Hepatocyte (in vitro differentiated cells): Measurements from ENCODE around the gene PPIP5K2. TPM values are rescaled to one million over a fixed set of nuclear protein-coding genes. Genes with fewer than 3 reads are reported as not detected.
A peak's percentile ranks its signal among the peaks of the same experiment; 100 is the strongest.

ENCODE experiments used
- DNase-seq: peaks from one replicate; pipeline ENCODE4 v3.0.0-alpha.2; 2016; ENCODE audit warnings: low spot score
- H2AFZ ChIP-seq: fragments of 200-600 bp; sonication (generic); 2 replicates; pipeline ENCODE4 v1.6.0; 2016; ENCODE audit warnings: antibody characterized with exemption, mild to moderate bottlenecking
- H3K27ac ChIP-seq: fragments of 200-600 bp; sonication (generic); 2 replicates; pipeline ENCODE4 v1.5.1; 2016; ENCODE audit warnings: mild to moderate bottlenecking
- H3K27me3 ChIP-seq: fragments of 200-600 bp; sonication (generic); 2 replicates; pipeline ENCODE4 v1.6.1; 2016
- H3K36me3 ChIP-seq: fragments of 200-600 bp; sonication (generic); replicated peaks from 2 replicates; pipeline ENCODE4 v1.5.1; 2016; ENCODE audit warnings: low read depth; ENCODE audit not compliant: insufficient read depth
- H3K4me1 ChIP-seq: fragments of 200-600 bp; sonication (generic); 2 replicates; pipeline ENCODE4 v1.5.1; 2016; ENCODE audit warnings: mild to moderate bottlenecking, moderate library complexity; ENCODE audit not compliant: insufficient read depth
- H3K4me2 ChIP-seq: fragments of 200-600 bp; sonication (generic); 2 replicates; pipeline ENCODE4 v1.6.0; 2016
- H3K4me3 ChIP-seq: fragments of 200-600 bp; sonication (generic); 2 replicates; pipeline ENCODE4 v1.5.1; 2016; ENCODE audit warnings: mild to moderate bottlenecking
- H3K79me2 ChIP-seq: fragments of 200-600 bp; sonication (generic); 2 replicates; pipeline ENCODE4 v1.6.0; 2017; ENCODE audit warnings: mild to moderate bottlenecking
- H3K9me2 ChIP-seq: fragments of 200-600 bp; sonication (generic); replicated peaks from 2 replicates; pipeline ENCODE4 v1.6.0; 2017; ENCODE audit warnings: mild to moderate bottlenecking; ENCODE audit not compliant: insufficient read depth
- H3K9me3 ChIP-seq: fragments of 200-600 bp; sonication (generic); 2 replicates; pipeline ENCODE4 v1.5.1; 2016; ENCODE audit warnings: low read depth, mild to moderate bottlenecking
- H4K20me1 ChIP-seq: fragments of 200-600 bp; sonication (generic); 2 replicates; pipeline ENCODE4 v1.6.0; 2016; ENCODE audit warnings: mild to moderate bottlenecking; ENCODE audit not compliant: insufficient read depth, poor library complexity, severe bottlenecking
- EZH2 ChIP-seq: fragments of 200-600 bp; sonication (generic); IDR thresholded peaks from 2 replicates; pipeline ENCODE4 v1.6.1; 2016; ENCODE audit warnings: antibody characterized with exemption, mild to moderate bottlenecking, borderline replicate concordance
- EZH2phosphoT487 ChIP-seq: fragments of 200-600 bp; sonication (generic); IDR thresholded peaks from one replicate; pipeline ENCODE4 v1.6.1; 2018; ENCODE audit warnings: antibody characterized with exemption, mild to moderate bottlenecking, low read depth, moderate library complexity; ENCODE audit not compliant: unreplicated experiment, severe bottlenecking
- WGBS: methylation state at CpG from one replicate; pipeline ENCODE4 v1.1.6; 2016; ENCODE audit warnings: low lambda C conversion rate; ENCODE audit errors: missing lambda C conversion rate; 5-methylcytosine and 5-hydroxymethylcytosine counted together
- polyA plus RNA-seq: library from polyadenylated mRNA; unstranded; fragments of >200 nt; fragmentation: Nextera tagmentation; extraction: Ambion mirVana; gene quantifications from 2 replicates; pipeline ENCODE4 v1.2.1, GENCODE V29; 2016
- total RNA-seq: library from RNA; depleted of rRNA; stranded (reverse); fragments of >200 nt; gene quantifications from 2 replicates; pipeline ENCODE4 v1.2.3, GENCODE V29; 2014
- TF ChIP-seq, protein P1 (sequence below): fragments of 200-600 bp; sonication (generic); IDR thresholded peaks from 2 replicates; pipeline ENCODE4 v1.5.1; 2016; ENCODE audit warnings: antibody characterized with exemption, mild to moderate bottlenecking; ENCODE audit not compliant: poor library complexity

PPIP5K2 gene
- total and polyA plus RNA-seq, 2 experiments from 2014 or later = 31.4 to 78.0 TPM

DNA sequence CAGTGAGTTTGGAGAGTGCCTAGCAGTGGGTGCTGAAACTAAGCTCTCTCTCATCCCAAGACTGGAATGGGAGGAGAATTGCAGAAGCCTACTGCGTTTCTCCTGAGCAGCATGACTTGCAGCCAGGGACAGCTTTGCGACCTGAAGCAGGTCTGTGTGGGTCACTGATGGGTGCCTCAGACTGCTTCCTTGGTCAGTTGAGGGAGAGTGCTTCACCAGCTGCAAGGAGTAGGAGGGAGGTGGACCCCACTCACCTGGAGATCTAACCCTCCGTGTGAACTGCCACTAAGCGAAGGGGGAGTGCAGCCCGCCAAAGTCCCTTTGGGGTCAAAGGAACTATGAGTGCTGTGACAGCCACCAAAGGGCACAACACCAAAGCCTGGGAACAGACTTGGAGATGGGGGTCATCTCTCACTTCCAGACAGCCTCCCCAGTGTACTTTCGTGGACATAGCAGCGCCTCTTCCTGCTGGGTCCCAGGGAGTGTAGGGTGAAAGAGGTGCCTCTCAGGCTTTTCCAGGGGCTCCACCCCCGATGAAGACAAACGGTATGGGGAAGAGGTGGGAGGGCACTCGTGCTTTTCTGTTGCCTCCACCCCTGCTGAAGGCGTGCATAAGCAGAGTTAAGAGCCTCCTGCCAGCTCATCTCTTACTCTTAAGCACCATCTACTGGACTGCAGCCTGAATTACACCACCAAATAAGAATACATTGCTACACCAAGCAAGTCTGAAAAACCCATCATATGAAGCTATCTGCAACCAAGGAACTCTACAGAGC, 104.2 kb downstream of the PPIP5K2 start:
- WGBS = 56% methylated on average over 11 of the region's 11 CpGs
- no peaks in the 10 kb centered on the region for H3K4me1 ChIP-seq
- no peaks in the 10 kb centered on the region for H3K36me3 ChIP-seq
- H2AFZ ChIP-seq = no peak overlapping the region
- H3K9me3 ChIP-seq = no peaks in the 10 kb centered on the region
- peak; percentile 79 for DNase-seq
- no peak overlapping the region for H3K27ac ChIP-seq
- H4K20me1 ChIP-seq = no peaks in the 10 kb centered on the region
- no peaks in the 10 kb centered on the region for H3K79me2 ChIP-seq
- H3K4me3 ChIP-seq = no peak overlapping the region
- TF ChIP-seq, protein P1, sequence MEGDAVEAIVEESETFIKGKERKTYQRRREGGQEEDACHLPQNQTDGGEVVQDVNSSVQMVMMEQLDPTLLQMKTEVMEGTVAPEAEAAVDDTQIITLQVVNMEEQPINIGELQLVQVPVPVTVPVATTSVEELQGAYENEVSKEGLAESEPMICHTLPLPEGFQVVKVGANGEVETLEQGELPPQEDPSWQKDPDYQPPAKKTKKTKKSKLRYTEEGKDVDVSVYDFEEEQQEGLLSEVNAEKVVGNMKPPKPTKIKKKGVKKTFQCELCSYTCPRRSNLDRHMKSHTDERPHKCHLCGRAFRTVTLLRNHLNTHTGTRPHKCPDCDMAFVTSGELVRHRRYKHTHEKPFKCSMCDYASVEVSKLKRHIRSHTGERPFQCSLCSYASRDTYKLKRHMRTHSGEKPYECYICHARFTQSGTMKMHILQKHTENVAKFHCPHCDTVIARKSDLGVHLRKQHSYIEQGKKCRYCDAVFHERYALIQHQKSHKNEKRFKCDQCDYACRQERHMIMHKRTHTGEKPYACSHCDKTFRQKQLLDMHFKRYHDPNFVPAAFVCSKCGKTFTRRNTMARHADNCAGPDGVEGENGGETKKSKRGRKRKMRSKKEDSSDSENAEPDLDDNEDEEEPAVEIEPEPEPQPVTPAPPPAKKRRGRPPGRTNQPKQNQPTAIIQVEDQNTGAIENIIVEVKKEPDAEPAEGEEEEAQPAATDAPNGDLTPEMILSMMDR = peak; percentile 65
- TF ChIP-seq EZH2phosphoT487 (no peak), EZH2 (no peak)
- peak overlapping the region; percentile 65 for H3K4me2 ChIP-seq
- no peaks in the 10 kb centered on the region for H3K9me2 ChIP-seq
- no peaks in the 10 kb centered on the region for H3K27me3 ChIP-seq

DNA sequence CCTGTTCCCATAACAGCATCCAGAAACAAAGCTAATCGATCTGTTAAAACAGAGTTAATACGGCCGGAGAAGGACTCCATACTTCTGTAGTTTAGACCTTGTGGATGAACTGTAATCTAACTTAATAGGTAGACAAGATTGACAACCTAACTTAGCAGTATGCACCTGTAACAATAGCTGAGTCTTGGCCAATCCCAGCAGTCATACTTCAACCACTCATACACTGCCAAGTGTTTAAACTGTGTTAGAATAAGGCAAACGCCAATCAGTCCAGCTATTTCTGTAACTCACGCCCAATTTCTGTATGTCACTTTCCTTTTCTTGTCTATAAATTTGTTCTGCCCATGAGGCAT, 104.8 kb downstream of the PPIP5K2 start:
- TF ChIP-seq, protein P1 = no peak
- TF ChIP-seq EZH2 (no peak), EZH2phosphoT487 (no peak)
- no peak overlapping the region for H3K4me3 ChIP-seq
- no peaks in the 10 kb centered on the region for H3K79me2 ChIP-seq
- no peak overlapping the region for H3K4me2 ChIP-seq
- no peak overlapping the region for H2AFZ ChIP-seq
- WGBS = 69% methylated on average over 5 of the region's 5 CpGs
- no peaks in the 10 kb centered on the region for H3K9me3 ChIP-seq
- H3K27ac ChIP-seq = no peak overlapping the region
- no peaks in the 10 kb centered on the region for H4K20me1 ChIP-seq
- no peaks in the 10 kb centered on the region for H3K4me1 ChIP-seq
- H3K27me3 ChIP-seq = no peaks in the 10 kb centered on the region
- no peaks in the 10 kb centered on the region for H3K9me2 ChIP-seq
- no peaks in the 10 kb centered on the region for H3K36me3 ChIP-seq
- DNase-seq = no peak

DNA sequence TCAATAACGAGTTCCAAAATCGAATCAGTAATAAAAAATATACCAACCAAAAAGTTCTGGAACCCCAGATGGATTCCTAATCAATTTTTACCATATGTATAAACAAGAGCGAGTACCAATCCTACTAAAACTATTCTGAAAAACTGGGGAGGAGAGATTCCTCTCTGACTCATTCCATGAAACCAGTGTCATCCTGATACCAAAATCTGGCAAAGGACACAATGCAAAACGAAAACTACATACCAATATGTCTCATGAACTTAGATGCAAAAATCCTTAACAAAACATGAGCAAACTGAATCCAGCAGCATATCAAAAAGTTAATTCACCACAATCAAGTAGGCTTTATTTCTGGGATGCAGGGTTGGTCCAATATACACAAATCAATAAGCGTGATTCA, 108.0 kb downstream of the PPIP5K2 start:
- WGBS = 94% methylated on average over 5 of the region's 5 CpGs

More for the DNA sequence above, 108.0 kb downstream of the PPIP5K2 start:
- Histone ChIP-seq H3K4me2 (no peak overlapping the region), H3K9me2 (no peaks in the 10 kb centered on the region), H2AFZ (no peak overlapping the region), H3K9me3 (no peaks in the 10 kb centered on the region), H4K20me1 (no peaks in the 10 kb centered on the region), H3K36me3 (no peaks in the 10 kb centered on the region), H3K27me3 (no peaks in the 10 kb centered on the region), H3K4me1 (no peaks in the 10 kb centered on the region), H3K4me3 (no peak overlapping the region), H3K27ac (no peak overlapping the region), H3K79me2 (no peaks in the 10 kb centered on the region)
- no peak for TF ChIP-seq EZH2
- TF ChIP-seq EZH2phosphoT487 = no peak
- TF ChIP-seq, protein P1 = no peak
- DNase-seq = no peak
